ENCODE results near the gene KCTD2.
"Not testable (repeated sequence)": the region's sequence is repeated elsewhere in the genome, so short reads cannot be mapped to it uniquely, and the experiment has no call there.

The KCTD2 gene

GRCh38 chr17:75034236-75034908, 12.7 kb upstream of the KCTD2 start:
- Histone ChIP-seq H3K4me3 (ENCODE audit: low read depth, low read length) (peak overlapping the region; percentile 71), H3K79me2 (no peaks in the 10 kb centered on the region), H3K27ac (peak overlapping the region; percentile 79), H3K4me2 (ENCODE audit: low read length) (peak overlapping the region; percentile 90), H3K9me3 (ENCODE audit: control insufficient read depth, low read length) (no peaks in the 10 kb centered on the region), H3K4me1 (peaks cover 6% of the 10 kb centered on the region), H3K27me3 (ENCODE audit: control insufficient read depth, insufficient read depth, low read length) (no peaks in the 10 kb centered on the region), H3K36me3 (ENCODE audit: control insufficient read depth, insufficient read depth, low read length) (no peaks in the 10 kb centered on the region), H3K9ac (peak overlapping the region; percentile 8), H2AFZ (peak overlapping the region; percentile 92)
- TF ChIP-seq CTCF (IDR thresholded peaks at IDR 0.05): no peak

- no peak for TF ChIP-seq CTCF (IDR thresholded peaks at IDR 0.05)
- no peak overlapping the region for H3K4me3 ChIP-seq (ENCODE audit: low read depth, low read length)
- no peak overlapping the region for H2AFZ ChIP-seq
- H3K9ac ChIP-seq: no peak overlapping the region
- peak overlapping the region; percentile 19 for H3K27ac ChIP-seq
- H3K4me1 ChIP-seq: peaks cover 6% of the 10 kb centered on the region
- no peaks in the 10 kb centered on the region for H3K9me3 ChIP-seq (ENCODE audit: control insufficient read depth, low read length)
- no peaks in the 10 kb centered on the region for H3K79me2 ChIP-seq
- H3K4me2 ChIP-seq (ENCODE audit: low read length): no peak overlapping the region
- no peaks in the 10 kb centered on the region for H3K36me3 ChIP-seq (ENCODE audit: control insufficient read depth, insufficient read depth, low read length)
- no peaks in the 10 kb centered on the region for H3K27me3 ChIP-seq (ENCODE audit: control insufficient read depth, insufficient read depth, low read length)
Measured at GRCh38 chr17:75036643-75037268, 10.3 kb upstream of the KCTD2 start.

GRCh38 chr17:75039238-75039637, 7.8 kb upstream of the KCTD2 start:
- H3K27ac ChIP-seq: no peak overlapping the region
- no peak overlapping the region for H3K4me3 ChIP-seq (ENCODE audit: low read depth, low read length)
- no peaks in the 10 kb centered on the region for H3K36me3 ChIP-seq (ENCODE audit: control insufficient read depth, insufficient read depth, low read length)
- H3K9ac ChIP-seq: no peak overlapping the region
- H3K9me3 ChIP-seq (ENCODE audit: control insufficient read depth, low read length): no peaks in the 10 kb centered on the region
- no peak overlapping the region for H2AFZ ChIP-seq
- no peak for TF ChIP-seq CTCF (IDR thresholded peaks at IDR 0.05)
- no peak overlapping the region for H3K4me2 ChIP-seq (ENCODE audit: low read length)
- no peaks in the 10 kb centered on the region for H3K27me3 ChIP-seq (ENCODE audit: control insufficient read depth, insufficient read depth, low read length)
- peaks cover 3% of the 10 kb centered on the region for H3K4me1 ChIP-seq
- H3K79me2 ChIP-seq: no peaks in the 10 kb centered on the region

GRCh38 chr17:75041656-75042280, 5.3 kb upstream of the KCTD2 start:
- Histone ChIP-seq H3K4me1 (peaks cover 4% of the 10 kb centered on the region), H3K9me3 (ENCODE audit: control insufficient read depth, low read length) (no peaks in the 10 kb centered on the region), H3K36me3 (ENCODE audit: control insufficient read depth, insufficient read depth, low read length) (no peaks in the 10 kb centered on the region), H3K79me2 (no peaks in the 10 kb centered on the region), H3K9ac (no peak overlapping the region), H3K27me3 (ENCODE audit: control insufficient read depth, insufficient read depth, low read length) (no peaks in the 10 kb centered on the region), H3K27ac (no peak overlapping the region), H3K4me3 (ENCODE audit: low read depth, low read length) (no peak overlapping the region), H2AFZ (no peak overlapping the region), H3K4me2 (ENCODE audit: low read length) (no peak overlapping the region)
- TF ChIP-seq CTCF (IDR thresholded peaks at IDR 0.05): no peak

- H3K79me2 ChIP-seq; H2AFZ ChIP-seq; H3K9me3 ChIP-seq (ENCODE audit: control insufficient read depth, low read length); H3K4me3 ChIP-seq (ENCODE audit: low read depth, low read length); H3K4me2 ChIP-seq (ENCODE audit: low read length); H3K9ac ChIP-seq; H3K27me3 ChIP-seq (ENCODE audit: control insufficient read depth, insufficient read depth, low read length); H3K4me1 ChIP-seq; H3K27ac ChIP-seq; H3K36me3 ChIP-seq (ENCODE audit: control insufficient read depth, insufficient read depth, low read length): not testable (repeated sequence)
Measured at GRCh38 chr17:75043789-75044188, 3.2 kb upstream of the KCTD2 start.
